Adrenal gland (tissue), 5 donors: ENCODE data around the gene CNST.

Experiments
- CTCF ChIP-seq, 6 experiments: fragments of 450-650 bp in 4 of 6; fragments of 200-600 bp in 2 of 6; sonication (generic) in 1 of 6; IDR thresholded peaks; 1 replicate in 5 of 6; 2 replicates in 1 of 6; pipeline versions ENCODE4 v1.5.1 to v1.8.0; 2016 to 2021; ENCODE audit warnings: antibody characterized with exemption in 6 of 6, mild to moderate bottlenecking in 2 of 6, moderate library complexity in 1 of 6
- POLR2A ChIP-seq, 2 donors: fragments of 450-650 bp; IDR thresholded peaks; one replicate each; pipeline ENCODE4 v1.6.1; 2017; ENCODE audit warnings: antibody characterized with exemption in 2 of 2, mild to moderate bottlenecking in 2 of 2, moderate library complexity in 1 of 2
- donor health status: DM: no; HTN: no; CAD: no.

DNA sequence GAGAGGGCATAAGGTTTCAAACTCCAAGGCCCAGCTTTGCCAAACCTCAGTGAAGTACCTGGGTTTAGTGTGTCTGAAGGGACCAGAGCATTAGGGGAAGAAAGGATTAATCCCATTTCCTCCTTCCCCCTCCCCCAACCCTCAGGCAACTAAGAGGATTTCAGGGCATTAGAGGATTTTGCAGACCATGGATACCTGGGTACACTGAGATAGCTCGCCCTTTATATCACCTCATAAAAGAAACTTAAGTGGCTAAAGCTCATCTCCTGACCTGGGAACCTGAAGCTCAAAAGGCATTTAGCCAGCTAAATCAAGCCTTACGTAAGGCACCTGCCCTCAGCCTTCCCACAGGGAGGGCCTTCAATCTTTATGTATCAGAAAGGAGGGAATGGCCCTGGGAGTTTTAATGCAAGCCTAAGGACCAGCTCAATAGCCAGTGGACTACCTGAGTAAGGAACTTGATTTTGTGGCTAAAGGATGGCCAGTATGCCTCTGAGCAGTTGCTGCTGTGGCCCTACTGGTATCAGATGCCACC, 32.8 kb upstream of the CNST start:
- TF ChIP-seq CTCF (IDR thresholded peaks at IDR 0.05) (no peak), POLR2A (IDR thresholded peaks at IDR 0.05) (no peak)
